HG03025 (cell line): ENCODE data around the gene ERO1A.

Experiments
- ATAC-seq: cut with Tn5 transposase; IDR thresholded peaks from one replicate; pipeline ENCODE4 v1.9.1; 2021; ENCODE audit warnings: mild to moderate bottlenecking, moderate library complexity; ENCODE audit not compliant: unreplicated experiment, low FRiP score

The ERO1A gene

DNA sequence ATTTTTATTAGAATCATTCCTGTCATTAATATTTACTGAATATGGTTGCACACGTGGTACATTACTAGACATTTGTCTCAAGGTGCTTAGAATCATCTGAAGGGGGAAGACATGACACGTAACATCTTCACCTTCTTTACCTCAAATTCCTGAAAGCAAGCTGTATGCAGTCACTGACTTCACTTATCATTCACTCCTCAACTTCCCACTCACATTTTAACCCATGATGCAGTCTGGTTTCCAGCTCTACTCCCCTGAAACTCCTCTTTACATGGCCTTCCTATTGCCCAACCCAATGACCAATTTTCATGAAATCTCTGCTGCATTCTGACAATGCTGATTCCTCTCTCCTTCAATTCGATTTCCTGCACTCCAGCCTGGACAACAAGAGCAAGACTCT, 5.9 kb upstream of the ERO1A start:
- ATAC-seq = no peak

- ATAC-seq = no peak
Measured at GRCh38 chr14:52700701-52701172, 5.4 kb upstream of the ERO1A start.

DNA sequence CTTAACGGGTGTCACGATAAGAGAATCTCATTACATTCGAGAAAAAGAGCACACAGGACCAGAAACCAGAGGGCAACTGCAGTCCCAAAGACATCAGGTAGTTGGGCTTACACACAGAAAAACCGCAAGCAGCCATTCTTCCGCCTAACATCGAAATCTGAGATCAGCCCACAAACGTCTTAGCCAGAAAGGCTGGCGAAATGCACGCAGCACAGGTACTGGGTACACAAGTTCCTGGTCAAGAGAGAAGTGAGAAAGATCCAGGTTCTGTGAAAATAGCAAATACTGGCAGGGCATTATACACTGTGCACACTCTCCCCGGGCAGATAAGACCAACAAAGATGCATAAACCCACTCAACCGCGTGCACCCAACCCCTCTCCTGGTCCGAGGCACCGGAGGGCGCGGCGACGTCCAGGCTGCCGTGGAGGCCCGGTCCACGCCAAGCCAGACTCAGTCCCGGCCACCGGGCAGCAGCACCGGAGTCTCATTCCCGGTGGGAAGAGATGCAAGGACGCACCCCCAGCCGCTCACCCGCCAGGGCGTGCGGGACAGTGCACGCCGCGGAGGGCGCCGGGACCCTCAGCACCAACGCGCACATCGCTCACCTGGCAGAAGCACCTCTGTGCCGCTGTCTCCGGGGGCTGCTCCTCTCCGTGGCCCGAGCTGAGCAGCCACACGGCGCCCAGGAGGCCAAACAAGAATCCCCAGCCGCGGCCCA, 437 bp downstream of the ERO1A start:
- peak; percentile 63 for ATAC-seq

GRCh38 chr14:52693532-52693931, 1.8 kb downstream of the ERO1A start:
- ATAC-seq = no peak

- no peak for ATAC-seq
Measured at GRCh38 chr14:52693036-52693435, 2.3 kb downstream of the ERO1A start.

DNA sequence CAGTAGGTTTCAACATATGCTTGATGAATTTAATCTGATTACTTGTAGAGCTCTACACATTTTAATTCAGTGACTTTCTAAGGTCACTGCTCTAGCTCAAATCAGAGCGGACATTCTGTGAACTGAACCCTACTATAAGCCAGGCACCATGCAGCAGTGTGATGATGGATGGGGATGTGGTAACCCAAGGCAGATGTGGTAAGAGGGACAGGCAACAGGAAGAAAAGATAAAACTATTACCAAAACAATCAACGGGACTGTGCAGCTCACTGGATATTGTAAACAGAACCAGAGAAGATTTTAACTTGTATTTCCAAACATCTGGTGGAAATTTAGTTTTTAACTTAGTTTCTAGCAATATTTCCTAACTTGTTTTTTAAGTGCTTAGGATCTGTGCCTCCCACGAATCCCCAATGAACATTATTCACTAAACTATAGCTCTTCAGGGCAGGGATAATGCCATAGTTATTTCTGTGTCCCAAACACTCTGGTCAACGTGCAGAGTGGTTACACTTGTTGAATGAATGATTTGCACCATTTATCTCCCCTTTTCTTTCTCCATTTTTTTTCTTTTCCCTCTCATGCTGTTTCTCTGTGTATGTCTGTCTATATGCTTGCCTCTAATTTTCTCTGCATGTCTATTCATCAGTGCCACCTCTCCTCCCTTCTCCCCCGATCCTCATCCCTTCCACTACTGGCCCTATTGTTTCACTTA, 3.0 kb downstream of the ERO1A start:
- no peak for ATAC-seq

GRCh38 chr14:52690983-52691760, 4.2 kb downstream of the ERO1A start:
- no peak for ATAC-seq

DNA sequence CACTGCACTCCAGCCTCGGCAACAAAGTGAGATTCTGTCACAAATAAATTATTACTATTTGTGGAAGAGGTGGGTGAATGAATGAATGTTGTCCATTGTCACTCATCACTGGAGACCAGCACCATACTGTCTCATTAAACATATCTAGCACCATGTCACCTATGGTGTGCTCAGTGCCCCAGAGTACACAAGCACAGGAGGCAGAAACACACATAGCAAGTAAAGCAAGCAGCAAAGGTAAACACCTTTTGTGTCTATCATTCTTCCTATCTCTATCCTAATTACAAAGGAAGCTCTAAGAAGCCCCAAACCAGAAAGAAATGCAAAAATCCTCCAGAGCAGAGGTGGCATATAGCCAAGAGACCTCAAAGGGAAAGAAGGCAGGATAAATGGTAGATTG, 9.2 kb downstream of the ERO1A start:
- no peak for ATAC-seq

GRCh38 chr14:52683985-52684520, 11.3 kb downstream of the ERO1A start:
- ATAC-seq = no peak

DNA sequence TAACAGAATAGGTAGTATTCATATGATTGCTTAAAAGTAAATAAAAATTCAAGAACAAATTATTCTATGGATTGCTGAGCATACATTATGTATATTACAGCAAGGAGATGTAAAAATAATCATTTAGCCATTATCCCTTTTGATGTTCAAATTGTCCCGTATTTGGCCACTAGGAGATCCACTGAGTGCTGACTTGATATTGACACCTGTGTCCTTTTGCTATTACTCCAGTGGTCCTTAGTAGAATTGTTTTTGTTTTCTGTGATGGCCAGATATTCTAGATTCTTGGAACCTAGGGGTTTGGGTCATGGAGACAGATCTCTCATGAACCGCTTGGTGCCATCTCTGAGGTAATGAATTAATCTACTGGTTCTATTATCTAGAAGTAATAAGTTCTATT, 16.8 kb downstream of the ERO1A start:
- no peak for ATAC-seq

DNA sequence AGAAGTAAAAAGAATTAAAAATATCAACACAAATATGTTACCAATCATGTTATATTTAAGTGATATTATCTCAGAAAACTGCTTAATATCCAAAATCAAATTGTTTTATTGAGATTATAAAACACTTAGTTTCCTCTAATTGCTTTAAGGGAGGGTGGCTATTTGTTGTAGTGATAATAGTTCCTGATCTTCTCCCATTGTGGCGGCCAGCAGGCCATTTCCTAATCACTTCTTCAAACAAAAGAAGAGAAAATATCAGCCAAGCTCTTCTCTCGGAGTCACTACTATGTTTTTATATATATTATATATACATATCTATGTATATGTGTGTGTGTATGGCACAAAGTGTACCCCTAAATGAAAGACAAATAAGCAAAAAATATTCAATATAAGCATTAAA, 31.5 kb downstream of the ERO1A start:
- no peak for ATAC-seq

DNA sequence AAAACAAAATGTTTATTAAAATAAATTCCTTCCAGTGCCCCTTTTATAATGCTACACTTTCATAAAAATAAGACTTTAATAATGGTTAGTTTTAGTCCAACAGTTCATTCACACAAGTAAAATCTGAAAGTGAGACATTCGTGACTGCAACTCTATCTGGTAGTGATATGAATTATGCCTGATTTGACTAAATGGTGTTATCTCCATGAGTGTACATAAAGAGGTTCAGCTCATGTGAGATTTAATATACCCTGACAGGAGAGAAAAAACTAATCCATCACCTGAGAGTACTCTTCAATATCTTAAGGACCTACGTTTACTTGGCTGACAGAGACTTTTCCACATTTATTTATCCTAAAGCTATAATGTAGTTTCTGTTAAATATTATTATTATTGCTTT, 34.0 kb downstream of the ERO1A start:
- no peak for ATAC-seq

DNA sequence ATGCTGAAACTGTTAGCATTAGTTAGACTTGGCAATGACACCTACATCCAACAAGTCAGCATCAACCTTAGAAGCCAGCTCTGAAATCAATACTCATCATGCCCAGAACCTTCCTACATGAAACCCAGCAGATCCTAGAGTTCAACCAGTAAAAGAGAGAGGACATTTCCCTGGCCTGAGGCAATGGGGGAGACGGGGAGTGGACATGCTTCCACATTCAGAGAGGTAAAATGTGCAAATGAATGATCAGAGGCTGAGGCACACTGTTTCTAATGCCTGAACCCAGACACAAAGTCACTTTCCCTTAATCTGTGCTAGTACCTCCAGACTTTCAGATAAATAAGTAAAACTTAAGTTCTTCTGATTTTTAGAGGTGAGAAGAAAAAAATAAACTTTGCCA, 34.5 kb downstream of the ERO1A start:
- ATAC-seq = no peak

DNA sequence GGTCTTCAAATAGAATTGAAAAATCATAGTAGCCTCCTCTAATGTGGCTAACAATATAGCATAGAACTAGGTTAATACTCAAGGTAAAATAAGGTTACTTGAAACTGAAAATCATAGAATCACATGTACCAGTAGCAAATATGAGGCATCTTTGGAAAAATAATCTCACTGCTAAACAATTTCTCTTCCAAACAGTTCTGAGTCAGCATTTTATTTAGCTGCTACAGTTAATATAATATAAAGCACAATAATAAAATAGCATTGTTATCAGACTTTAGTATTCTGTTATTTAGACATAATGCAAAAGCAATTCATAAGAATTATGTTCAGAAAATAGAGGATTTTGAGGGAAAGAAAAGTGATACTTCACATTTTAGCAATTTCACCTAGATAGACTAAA, 35.0 kb downstream of the ERO1A start:
- ATAC-seq = no peak

GRCh38 chr14:52656905-52657304, 38.5 kb downstream of the ERO1A start:
- ATAC-seq = no peak

DNA sequence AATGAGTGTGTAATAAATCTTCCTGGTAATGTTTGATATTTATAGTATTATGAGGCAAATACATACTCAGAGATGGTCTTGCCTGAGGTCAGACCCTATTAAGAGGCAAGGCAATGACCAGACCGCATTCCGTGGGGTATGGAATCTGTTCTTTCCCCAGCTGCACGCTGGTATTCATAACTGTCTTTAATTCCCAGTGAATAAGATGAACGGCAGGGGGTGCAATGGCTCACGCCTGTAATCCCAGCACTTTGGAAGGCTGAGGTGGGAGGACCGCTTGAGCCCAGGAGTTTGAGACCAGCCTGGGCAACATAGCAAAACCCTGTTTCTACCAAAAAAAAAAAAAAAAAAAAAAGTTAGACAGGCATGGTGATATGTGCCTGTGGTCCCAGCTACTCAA, 44.6 kb downstream of the ERO1A start:
- ATAC-seq = no peak

DNA sequence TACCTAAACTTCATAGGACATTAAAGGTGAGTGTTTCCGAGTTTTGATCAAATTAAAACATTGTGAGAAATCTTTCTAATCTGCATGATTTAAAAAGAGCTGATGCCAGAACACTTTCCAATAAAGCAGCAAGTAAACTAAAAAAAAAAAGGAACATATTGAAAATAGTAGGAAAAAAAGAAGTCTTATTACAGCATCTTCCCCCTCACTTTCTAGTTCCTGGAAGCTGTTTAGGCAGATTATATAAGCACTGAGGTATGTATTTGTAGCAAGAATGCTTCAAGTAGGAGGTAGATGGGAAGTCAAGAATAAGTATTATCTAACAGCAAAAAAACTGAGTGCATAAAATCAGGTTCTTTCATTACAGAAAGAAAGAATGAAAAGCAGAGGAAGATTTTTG, 45.8 kb downstream of the ERO1A start:
- no peak for ATAC-seq

- ATAC-seq = no peak
Measured at GRCh38 chr14:52641745-52642144, 53.6 kb downstream of the ERO1A start.

- no peak for ATAC-seq
Measured at GRCh38 chr14:52640137-52640536, 55.2 kb downstream of the ERO1A start.

DNA sequence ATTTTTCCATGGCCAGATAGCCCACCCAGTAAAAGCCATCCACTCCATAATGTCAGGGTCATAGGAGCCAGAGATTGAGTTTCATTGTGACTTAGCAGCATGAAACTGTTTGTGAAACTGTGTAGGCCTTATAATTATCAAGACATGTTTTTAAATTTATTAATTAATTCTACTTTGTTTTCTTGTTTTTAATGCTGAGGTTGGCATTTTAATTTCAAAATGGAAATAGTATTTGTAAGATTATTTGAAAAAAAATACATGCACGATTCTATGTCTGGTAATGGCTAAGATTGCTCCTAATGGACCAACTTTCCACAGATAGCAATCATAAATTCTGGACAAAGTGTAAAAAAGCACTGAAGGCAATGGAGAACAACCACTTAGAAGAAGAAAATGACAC, 75.7 kb downstream of the ERO1A start:
- no peak for ATAC-seq

GRCh38 chr14:52618602-52619001, 76.8 kb downstream of the ERO1A start:
- ATAC-seq = no peak
